ENCODE data around the gene NBEAL2.
A peak's percentile ranks its signal among the peaks of the same experiment; 100 is the strongest.

The NBEAL2 gene

DNA sequence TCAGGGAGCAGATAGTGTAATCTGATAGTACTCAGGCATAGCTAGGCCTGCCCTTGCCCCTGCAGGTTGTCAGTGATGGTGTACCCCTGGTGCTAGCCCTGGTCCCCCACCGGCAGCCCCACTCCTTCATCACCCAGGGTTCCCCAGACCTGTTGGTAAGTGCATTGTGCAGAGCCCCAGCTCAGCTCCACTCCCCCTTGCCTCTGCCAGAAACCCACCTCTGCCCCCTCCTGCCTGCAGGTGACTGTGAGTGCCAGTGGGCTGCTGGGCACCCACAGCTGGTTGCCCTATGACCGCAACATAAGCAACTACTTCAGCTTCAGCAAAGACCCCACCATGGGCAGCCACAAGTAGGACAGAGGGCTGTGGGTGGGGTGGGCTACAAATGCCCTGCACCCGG, 27.5 kb downstream of the NBEAL2 start:
- Histone ChIP-seq H3K4me3 (no peak overlapping the region), H3K9ac (ENCODE audit: insufficient read length) (no peak overlapping the region), H3K9me3 (ENCODE audit: low read depth, low read length) (no peaks in the 10 kb centered on the region), H3K36me3 (ENCODE audit: insufficient read depth, low read length) (no peaks in the 10 kb centered on the region), H3K27ac (no peak overlapping the region)
- TF ChIP-seq POLR2AphosphoS5 (IDR thresholded peaks at IDR 0.05; ENCODE audit: borderline replicate concordance, low read depth, low read length) (no peak), EZH2 (IDR thresholded peaks at IDR 0.05) (no peak)
- no peak for DNase-seq (ENCODE audit: low read depth, low spot score)

DNA sequence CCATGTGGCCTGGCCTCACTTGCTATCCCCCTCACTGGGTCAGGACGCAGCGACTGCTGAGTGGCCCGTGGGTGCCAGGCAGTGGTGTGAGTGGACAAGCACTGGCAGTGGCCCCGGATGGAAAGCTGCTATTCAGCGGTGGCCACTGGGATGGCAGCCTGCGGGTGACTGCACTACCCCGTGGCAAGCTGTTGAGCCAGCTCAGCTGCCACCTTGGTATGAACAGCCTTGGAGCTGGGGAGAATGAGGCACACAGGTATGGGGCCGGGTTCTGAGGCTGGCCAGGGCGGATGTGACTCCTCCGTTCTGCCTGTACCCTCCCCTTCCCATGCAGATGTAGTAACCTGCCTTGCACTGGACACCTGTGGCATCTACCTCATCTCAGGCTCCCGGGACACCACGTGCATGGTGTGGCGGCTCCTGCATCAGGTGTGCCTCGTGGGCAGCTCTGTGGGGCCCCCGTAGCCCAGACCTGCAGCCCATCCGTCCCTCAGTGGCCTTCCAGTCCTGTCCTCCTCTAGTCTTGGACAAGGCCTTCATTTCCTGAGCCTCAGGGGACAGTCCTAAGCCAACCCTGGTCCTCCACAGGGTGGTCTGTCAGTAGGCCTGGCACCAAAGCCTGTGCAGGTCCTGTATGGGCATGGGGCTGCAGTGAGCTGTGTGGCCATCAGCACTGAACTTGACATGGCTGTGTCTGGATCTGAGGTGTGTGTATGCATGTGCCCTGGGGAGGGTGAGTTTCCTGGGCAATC, 28.2 kb downstream of the NBEAL2 start:
- Histone ChIP-seq H3K36me3 (ENCODE audit: insufficient read depth, low read length) (no peaks in the 10 kb centered on the region), H3K9ac (ENCODE audit: insufficient read length) (no peak overlapping the region), H3K4me3 (no peak overlapping the region), H3K9me3 (ENCODE audit: low read depth, low read length) (no peaks in the 10 kb centered on the region), H3K27ac (no peak overlapping the region)
- no peak for TF ChIP-seq FOXP2 (optimal IDR thresholded peaks at IDR 0.05; ENCODE audit: control extremely low read depth, extremely low read length, insufficient read depth)
- TF ChIP-seq EZH2 (IDR thresholded peaks at IDR 0.05): no peak
- no peak for TF ChIP-seq POLR2AphosphoS5 (IDR thresholded peaks at IDR 0.05; ENCODE audit: borderline replicate concordance, low read depth, low read length)
- DNase-seq (ENCODE audit: low read depth, low spot score): no peak

DNA sequence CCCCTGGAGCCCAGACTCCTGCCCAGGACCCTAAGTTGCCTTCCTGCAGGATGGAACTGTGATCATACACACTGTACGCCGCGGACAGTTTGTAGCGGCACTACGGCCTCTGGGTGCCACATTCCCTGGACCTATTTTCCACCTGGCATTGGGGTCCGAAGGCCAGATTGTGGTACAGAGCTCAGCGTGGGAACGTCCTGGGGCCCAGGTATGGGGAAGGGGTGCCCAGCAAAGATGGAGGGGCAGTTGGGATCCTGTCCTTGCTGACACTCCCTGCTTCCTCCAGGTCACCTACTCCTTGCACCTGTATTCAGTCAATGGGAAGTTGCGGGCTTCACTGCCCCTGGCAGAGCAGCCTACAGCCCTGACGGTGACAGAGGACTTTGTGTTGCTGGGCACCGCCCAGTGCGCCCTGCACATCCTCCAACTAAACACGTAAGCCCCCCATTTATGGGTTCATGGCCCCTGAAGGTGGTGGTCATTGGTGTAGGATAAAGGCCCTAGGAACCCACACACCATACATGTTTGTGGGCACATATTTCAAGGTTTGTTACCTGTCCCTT, 28.8 kb downstream of the NBEAL2 start:
- DNase-seq (ENCODE audit: low read depth, low spot score): no peak
- Histone ChIP-seq H3K9ac (ENCODE audit: insufficient read length) (no peak overlapping the region), H3K36me3 (ENCODE audit: insufficient read depth, low read length) (no peaks in the 10 kb centered on the region), H3K4me3 (no peak overlapping the region), H3K27ac (no peak overlapping the region), H3K9me3 (ENCODE audit: low read depth, low read length) (no peaks in the 10 kb centered on the region)
- no peak for TF ChIP-seq POLR2AphosphoS5 (IDR thresholded peaks at IDR 0.05; ENCODE audit: borderline replicate concordance, low read depth, low read length)
- TF ChIP-seq FOXP2 (optimal IDR thresholded peaks at IDR 0.05; ENCODE audit: control extremely low read depth, extremely low read length, insufficient read depth): no peak
- no peak for TF ChIP-seq EZH2 (IDR thresholded peaks at IDR 0.05)

DNA sequence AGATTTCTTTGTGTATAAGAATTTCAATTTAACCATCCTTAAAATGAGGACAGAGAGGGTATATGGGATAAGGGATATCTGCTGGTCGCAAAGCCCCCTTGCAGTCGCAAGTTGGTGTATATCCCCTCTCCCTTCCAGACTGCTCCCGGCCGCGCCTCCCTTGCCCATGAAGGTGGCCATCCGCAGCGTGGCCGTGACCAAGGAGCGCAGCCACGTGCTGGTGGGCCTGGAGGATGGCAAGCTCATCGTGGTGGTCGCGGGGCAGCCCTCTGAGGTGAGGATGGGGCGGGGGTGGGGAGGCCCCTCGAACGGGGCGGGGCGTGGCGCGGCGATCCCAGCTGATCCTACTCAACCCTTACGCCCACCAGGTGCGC, 29.4 kb downstream of the NBEAL2 start:
- H3K36me3 ChIP-seq (ENCODE audit: insufficient read depth, low read length): no peaks in the 10 kb centered on the region
- no peak for TF ChIP-seq EZH2 (IDR thresholded peaks at IDR 0.05)
- no peak for TF ChIP-seq POLR2AphosphoS5 (IDR thresholded peaks at IDR 0.05; ENCODE audit: borderline replicate concordance, low read depth, low read length)
- no peak for TF ChIP-seq FOXP2 (optimal IDR thresholded peaks at IDR 0.05; ENCODE audit: control extremely low read depth, extremely low read length, insufficient read depth)
- no peak overlapping the region for H3K27ac ChIP-seq
- H3K9me3 ChIP-seq (ENCODE audit: low read depth, low read length): no peaks in the 10 kb centered on the region
- H3K9ac ChIP-seq (ENCODE audit: insufficient read length): no peak overlapping the region
- H3K4me3 ChIP-seq: 0 out of 2 replicates have a peak overlapping the region, but pooled peaks have one; percentile 12
- no peak for DNase-seq (ENCODE audit: low read depth, low spot score)

DNA sequence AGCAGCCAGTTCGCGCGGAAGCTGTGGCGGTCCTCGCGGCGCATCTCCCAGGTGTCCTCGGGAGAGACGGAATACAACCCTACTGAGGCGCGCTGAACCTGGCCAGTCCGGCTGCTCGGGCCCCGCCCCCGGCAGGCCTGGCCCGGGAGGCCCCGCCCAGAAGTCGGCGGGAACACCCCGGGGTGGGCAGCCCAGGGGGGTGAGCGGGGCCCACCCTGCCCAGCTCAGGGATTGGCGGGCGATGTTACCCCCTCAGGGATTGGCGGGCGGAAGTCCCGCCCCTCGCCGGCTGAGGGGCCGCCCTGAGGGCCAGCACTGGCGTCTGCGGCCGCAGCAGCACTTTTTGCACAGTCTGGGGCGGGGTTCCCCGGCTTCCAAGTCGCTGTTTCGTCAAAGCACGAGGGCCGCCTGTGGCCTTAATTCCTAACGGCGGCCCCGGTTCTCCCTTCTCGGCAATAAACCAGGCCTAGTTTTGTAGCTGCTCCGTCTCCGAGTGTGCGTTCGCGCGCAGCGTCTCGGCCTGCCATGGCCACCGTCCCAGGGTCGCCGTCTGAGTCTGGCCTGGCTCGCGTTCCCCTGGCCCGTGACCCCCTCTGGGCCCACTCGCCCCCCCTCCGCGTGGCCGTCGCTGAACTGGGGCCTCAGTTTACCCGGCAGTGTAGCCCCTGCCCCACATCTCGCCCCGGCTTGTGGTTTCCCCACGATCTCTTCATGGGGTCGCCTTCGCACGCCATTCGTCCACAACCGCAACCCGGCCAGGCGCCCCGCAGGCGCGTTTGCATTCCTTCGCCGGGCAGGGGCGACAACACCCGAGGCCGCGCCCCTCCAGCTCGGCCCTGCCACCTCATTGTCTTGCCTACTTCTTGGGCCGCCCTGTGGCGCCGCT, 30.0 kb downstream of the NBEAL2 start:
- no peak for TF ChIP-seq POLR2AphosphoS5 (IDR thresholded peaks at IDR 0.05; ENCODE audit: borderline replicate concordance, low read depth, low read length)
- no peak for TF ChIP-seq EZH2 (IDR thresholded peaks at IDR 0.05)
- TF ChIP-seq FOXP2 (optimal IDR thresholded peaks at IDR 0.05; ENCODE audit: control extremely low read depth, extremely low read length, insufficient read depth): no peak
- H3K27ac ChIP-seq: no peak overlapping the region
- 0 out of 2 replicates have a peak overlapping the region, but pooled peaks have one; percentile 12 for H3K4me3 ChIP-seq
- H3K9ac ChIP-seq (ENCODE audit: insufficient read length): no peak overlapping the region
- no peaks in the 10 kb centered on the region for H3K36me3 ChIP-seq (ENCODE audit: insufficient read depth, low read length)
- H3K9me3 ChIP-seq (ENCODE audit: low read depth, low read length): no peaks in the 10 kb centered on the region
- DNase-seq (ENCODE audit: low read depth, low spot score): no peak

DNA sequence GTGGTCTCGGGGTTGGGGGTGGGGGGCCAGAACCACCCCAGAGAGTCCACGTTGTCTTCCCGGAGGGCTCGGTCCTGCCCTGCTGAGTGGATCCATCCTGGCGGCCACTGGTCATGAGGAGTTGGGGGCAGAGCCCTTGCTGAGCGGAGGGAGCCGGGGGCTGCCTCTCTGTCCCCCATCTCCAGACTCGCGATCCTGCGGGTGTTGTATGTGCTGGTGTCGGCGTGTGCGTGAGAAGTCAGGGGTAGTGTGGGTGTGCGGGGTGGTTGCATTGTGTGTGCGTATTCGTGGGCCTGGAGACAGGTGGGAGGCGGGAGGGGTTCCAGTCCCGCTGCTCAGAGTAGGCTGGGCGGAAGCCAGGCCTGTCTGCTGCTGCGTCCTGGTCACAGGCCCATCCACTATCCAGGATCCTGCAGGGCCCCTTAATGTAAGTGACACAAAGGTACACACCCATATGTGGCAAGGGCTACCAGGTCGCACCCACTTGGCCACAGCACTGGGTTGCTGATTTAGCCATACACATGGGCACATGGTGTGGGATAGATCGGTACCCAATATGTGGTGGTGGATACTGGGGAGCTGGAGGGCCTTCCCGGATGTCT, 30.7 kb downstream of the NBEAL2 start:
- TF ChIP-seq EZH2 (IDR thresholded peaks at IDR 0.05) (no peak), FOXP2 (optimal IDR thresholded peaks at IDR 0.05; ENCODE audit: control extremely low read depth, extremely low read length, insufficient read depth) (no peak), POLR2AphosphoS5 (IDR thresholded peaks at IDR 0.05; ENCODE audit: borderline replicate concordance, low read depth, low read length) (no peak)
- DNase-seq (ENCODE audit: low read depth, low spot score): no peak
- H3K9me3 ChIP-seq (ENCODE audit: low read depth, low read length): no peaks in the 10 kb centered on the region
- no peak overlapping the region for H3K9ac ChIP-seq (ENCODE audit: insufficient read length)
- no peak overlapping the region for H3K27ac ChIP-seq
- H3K36me3 ChIP-seq (ENCODE audit: insufficient read depth, low read length): no peaks in the 10 kb centered on the region
- H3K4me3 ChIP-seq: no peak overlapping the region

DNA sequence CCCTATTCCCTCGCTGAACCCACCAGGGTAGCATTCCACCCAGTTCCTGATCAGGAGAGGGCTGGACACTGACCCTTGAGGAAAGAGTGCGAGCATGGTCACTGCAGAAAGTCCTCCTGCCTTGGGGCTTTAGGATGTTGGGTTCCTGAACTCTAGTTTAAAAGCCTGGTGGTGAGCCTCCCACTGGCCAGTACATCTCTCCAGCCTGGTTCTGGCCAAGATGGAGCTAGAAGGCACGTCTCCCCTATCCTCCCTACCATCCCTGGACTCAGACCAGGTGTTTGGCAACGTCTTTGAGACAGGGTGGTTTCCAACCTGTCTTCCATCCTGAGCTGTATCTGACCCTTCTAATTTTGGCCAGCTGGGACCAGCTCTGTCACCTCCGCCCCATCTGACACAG, 31.4 kb downstream of the NBEAL2 start:
- no peaks in the 10 kb centered on the region for H3K36me3 ChIP-seq (ENCODE audit: insufficient read depth, low read length)
- no peak overlapping the region for H3K9ac ChIP-seq (ENCODE audit: insufficient read length)
- H3K27ac ChIP-seq: no peak overlapping the region
- no peaks in the 10 kb centered on the region for H3K9me3 ChIP-seq (ENCODE audit: low read depth, low read length)
- TF ChIP-seq POLR2AphosphoS5 (IDR thresholded peaks at IDR 0.05; ENCODE audit: borderline replicate concordance, low read depth, low read length): no peak
- no peak for TF ChIP-seq EZH2 (IDR thresholded peaks at IDR 0.05)
- TF ChIP-seq FOXP2 (optimal IDR thresholded peaks at IDR 0.05; ENCODE audit: control extremely low read depth, extremely low read length, insufficient read depth): no peak
- H3K4me3 ChIP-seq: no peak overlapping the region
- DNase-seq (ENCODE audit: low read depth, low spot score): no peak

DNA sequence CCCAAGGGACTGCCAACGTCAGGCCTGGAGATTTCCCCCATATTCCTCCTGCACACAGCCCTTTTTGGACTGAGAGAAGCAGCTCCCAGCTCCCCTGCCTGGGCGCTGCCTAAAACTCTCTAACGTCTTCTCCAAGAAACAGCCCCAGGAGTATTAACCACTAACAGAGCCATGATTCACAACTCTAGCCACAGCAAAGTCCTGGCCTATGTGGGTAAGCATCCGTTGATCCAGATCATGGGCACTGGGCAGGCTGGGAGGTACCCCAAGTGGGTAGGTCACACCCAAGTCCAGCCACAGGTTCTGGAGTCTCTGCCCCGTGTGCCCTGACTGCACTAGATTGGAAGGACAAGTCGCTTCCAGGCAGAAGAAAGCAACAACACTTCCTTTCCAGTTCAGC, 31.9 kb downstream of the NBEAL2 start:
- Histone ChIP-seq H3K36me3 (ENCODE audit: insufficient read depth, low read length) (no peaks in the 10 kb centered on the region), H3K4me3 (no peak overlapping the region), H3K27ac (no peak overlapping the region), H3K9me3 (ENCODE audit: low read depth, low read length) (no peaks in the 10 kb centered on the region), H3K9ac (ENCODE audit: insufficient read length) (no peak overlapping the region)
- TF ChIP-seq POLR2AphosphoS5 (IDR thresholded peaks at IDR 0.05; ENCODE audit: borderline replicate concordance, low read depth, low read length) (no peak), EZH2 (IDR thresholded peaks at IDR 0.05) (no peak), FOXP2 (optimal IDR thresholded peaks at IDR 0.05; ENCODE audit: control extremely low read depth, extremely low read length, insufficient read depth) (no peak)
- DNase-seq (ENCODE audit: low read depth, low spot score): no peak
